Hematopoietic multipotent progenitor cell (in vitro differentiated cells): Measurements from ENCODE around the gene CCDC9B. TPM values are rescaled to one million over a fixed set of nuclear protein-coding genes. Genes with fewer than 3 reads are reported as not detected.

Experiments used
- DNase-seq, 3 donors: peaks; one replicate each; pipeline ENCODE4 v3.0.0-alpha.2; 2011 to 2015; ENCODE audit warnings: low read depth in 2 of 3, low spot score in 2 of 3
- total RNA-seq: library from RNA; depleted of rRNA; stranded (reverse); fragments of >200 nt; gene quantifications from one replicate; pipeline ENCODE4 v1.2.3, GENCODE V29; 2012

CCDC9B gene
- total RNA-seq, 1 donor: 4.6 TPM

- DNase-seq: no peak
Observed at GRCh38 chr15:40293905-40294895, 46.5 kb downstream of the CCDC9B start.

- no peak for DNase-seq
Observed at GRCh38 chr15:40293006-40293405, 47.7 kb downstream of the CCDC9B start.

GRCh38 chr15:40292246-40292645, 48.5 kb downstream of the CCDC9B start:
- DNase-seq: no peak

- DNase-seq: no peak
Observed at GRCh38 chr15:40290918-40291574, 49.7 kb downstream of the CCDC9B start.

- no peak for DNase-seq
Observed at GRCh38 chr15:40290545-40290917, 50.2 kb downstream of the CCDC9B start.

- DNase-seq: no peak
Observed at GRCh38 chr15:40289140-40289775, 51.5 kb downstream of the CCDC9B start.

GRCh38 chr15:40287968-40288367, 52.8 kb downstream of the CCDC9B start:
- DNase-seq: no peak

GRCh38 chr15:40287505-40287904, 53.2 kb downstream of the CCDC9B start:
- no peak for DNase-seq

- DNase-seq: no peak
Observed at GRCh38 chr15:40286794-40287193, 53.9 kb downstream of the CCDC9B start.

GRCh38 chr15:40286061-40286532, 54.6 kb downstream of the CCDC9B start:
- no peak for DNase-seq

GRCh38 chr15:40285554-40286011, 55.2 kb downstream of the CCDC9B start:
- DNase-seq: no peak

- no peak for DNase-seq
Observed at GRCh38 chr15:40285151-40285550, 55.6 kb downstream of the CCDC9B start.

GRCh38 chr15:40283615-40284300, 57.0 kb downstream of the CCDC9B start:
- DNase-seq: no peak

- peak in 1 of 3 donors; percentile 42 for DNase-seq
Observed at GRCh38 chr15:40282869-40283614, 57.7 kb downstream of the CCDC9B start, which contains the start of gene ANKRD63. Gene ANKRD63 (minus strand): TSS chr15:40283064. CDS start chr15:40282586, 478 bp downstream.

- peak; percentile 38 to 62 (median 57) for DNase-seq
Observed at GRCh38 chr15:40282147-40282868, 58.4 kb downstream of the CCDC9B start.

GRCh38 chr15:40281801-40282146, 59.0 kb downstream of the CCDC9B start:
- no peak for DNase-seq
